GM12878 (cell line): ENCODE measurements around the gene NDUFB11. TPM values are rescaled to one million over a fixed set of nuclear protein-coding genes. Genes with fewer than 3 reads are reported as not detected.

Source experiments
- BACH1 ChIP-seq: fragments of 450-650 bp; IDR thresholded peaks from 2 replicates; pipeline ENCODE4 v1.6.1; 2017; ENCODE audit warnings: mild to moderate bottlenecking, borderline replicate concordance
- BRCA1 ChIP-seq: IDR thresholded peaks from 2 replicates; pipeline ENCODE4 v1.6.1; 2011; ENCODE audit warnings: low read depth, low read length, improper control_type of control experiment
- EP300 ChIP-seq, 2 experiments: fragments of 150-350 bp in 1 of 2; IDR thresholded peaks; 2 replicates each; pipeline ENCODE4 v1.6.1; 2011 to 2012; ENCODE audit warnings: low read depth in 2 of 2, low read length in 2 of 2, borderline replicate concordance in 1 of 2, improper control_type of control experiment in 1 of 2, inconsistent platforms in 1 of 2; ENCODE audit not compliant: control insufficient read depth in 1 of 2
- EZH2 ChIP-seq: IDR thresholded peaks from 2 replicates; pipeline ENCODE4 v1.6.1; 2012; ENCODE audit warnings: low read depth, mild to moderate bottlenecking, control low read depth, inconsistent platforms, low read length, borderline replicate concordance; ENCODE audit not compliant: control insufficient read depth
- FOXK2 ChIP-seq: fragments of 450-650 bp; IDR thresholded peaks from 2 replicates; pipeline ENCODE4 v1.6.1; 2017; ENCODE audit warnings: mild to moderate bottlenecking, moderate library complexity
- WRNIP1 ChIP-seq: IDR thresholded peaks from 2 replicates; pipeline ENCODE4 v1.6.1; 2011; ENCODE audit warnings: low read depth, low read length, improper control_type of control experiment, borderline replicate concordance
- ZNF687 ChIP-seq: fragments of 450-650 bp; IDR thresholded peaks from 2 replicates; pipeline ENCODE4 v1.6.1; 2017; ENCODE audit warnings: mild to moderate bottlenecking, moderate library complexity
- ZSCAN29 ChIP-seq: fragments of 450-650 bp; IDR thresholded peaks from 2 replicates; pipeline ENCODE4 v1.6.1; 2017; ENCODE audit warnings: mild to moderate bottlenecking, moderate library complexity
- polyA plus RNA-seq, 11 experiments: library from polyadenylated mRNA; depleted of rRNA in 4 of 11; unstranded in 6 of 11; stranded (reverse) in 5 of 11; fragments of >200 nt; fragmentation: Nextera tagmentation in 4 of 11; fragmentation: Illumina TruSeq in 1 of 11; extraction: Ambion mirVana in 4 of 11; extraction: Trizol in 1 of 11; gene quantifications; 1 replicate in 1 of 11; 2 replicates in 10 of 11; pipeline versions ENCODE4 v1.2.1 to v1.2.3, GENCODE V29; 2011 to 2016; ENCODE audit warnings: inconsistent platforms in 2 of 11, missing spikeins in 2 of 11, low read depth in 1 of 11
- total RNA-seq, 4 experiments: library from RNA; depleted of rRNA in 3 of 4; stranded (reverse); fragments of >200 nt in 3 of 4; fragmentation: Illumina TruSeq in 1 of 4; extraction: Trizol in 1 of 4; gene quantifications; 2 replicates each; pipeline versions ENCODE4 v1.2.1 to v1.2.3, GENCODE V29; 2013 to 2021

NDUFB11 gene
- total and polyA plus RNA-seq, 10 of the 15 experiments (the other 5 are each of a cell fraction or from before 2014, with no cell fraction given), result 16.1 to 202 (median 83.3) TPM

GRCh38 chrX:47175588-47175980 lies 31.1 kb upstream of the NDUFB11 start (continued):
- TF ChIP-seq ZNF687 (no peak), EP300 (IDR thresholded peaks at IDR 0.05; ENCODE audit: borderline replicate concordance in 1 of 2, control insufficient read depth in 1 of 2, low read depth in 2 of 2, low read length in 2 of 2) (no peak), BACH1 (no peak), BRCA1 (no peak), FOXK2 (no peak), EZH2 (no peak), WRNIP1 (no peak), ZSCAN29 (no peak)
